ENCODE results near the gene ARMC12. TPM values are rescaled to one million over a fixed set of nuclear protein-coding genes. Genes with fewer than 3 reads are reported as not detected.

Gene ARMC12
- total and polyA plus RNA-seq, 2 of the 13 experiments (the other 11 are each of a cell fraction or from before 2014, with no cell fraction given) = 1.3 TPM; not detected in 1

DNA sequence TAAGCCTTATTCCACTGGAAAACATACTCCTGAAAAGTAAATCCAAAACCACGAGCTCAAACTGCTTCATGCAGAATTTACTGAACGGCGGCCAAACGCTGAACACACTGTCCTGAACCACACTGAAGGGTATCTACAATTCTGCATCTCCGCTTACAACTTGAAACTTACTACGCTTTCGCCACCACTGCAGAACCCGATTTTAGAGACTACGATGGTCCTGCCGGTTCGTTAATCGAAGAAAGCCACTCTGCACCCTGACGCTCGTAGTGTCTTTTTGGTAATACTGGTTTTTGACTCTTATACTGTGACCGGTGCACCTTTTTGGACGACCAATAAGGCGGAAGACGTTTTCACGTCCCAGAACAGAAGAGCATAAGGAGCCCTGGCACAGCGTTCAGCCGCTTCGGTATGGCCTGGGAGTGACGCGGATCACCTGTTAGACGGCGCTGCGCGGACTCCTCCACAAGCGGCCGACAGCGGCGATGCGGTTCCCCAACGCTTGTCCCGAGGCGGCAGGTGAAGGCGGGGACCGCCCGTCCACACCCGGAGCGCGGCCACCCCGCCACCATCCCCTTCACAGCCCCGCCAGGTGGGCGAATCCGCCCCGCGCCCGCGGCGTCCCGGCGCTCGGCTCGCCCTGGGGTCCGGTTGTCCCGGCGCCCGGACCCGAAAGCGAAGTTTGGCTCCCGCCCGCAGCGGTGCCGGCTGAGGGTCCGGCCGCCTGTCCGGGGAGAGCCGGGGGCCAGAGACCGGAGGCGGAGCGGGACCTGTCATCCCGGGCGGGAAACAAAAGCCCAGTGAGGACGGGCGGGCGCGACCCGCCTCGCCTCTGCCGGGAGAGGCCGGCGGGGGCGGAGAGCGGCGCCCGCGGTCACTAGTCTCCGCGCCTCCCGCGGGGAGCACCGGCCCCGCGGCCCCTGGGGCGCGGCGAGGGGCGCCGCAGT lies 48.9 kb upstream of the ARMC12 start (continued):
- TF ChIP-seq, protein P1, sequence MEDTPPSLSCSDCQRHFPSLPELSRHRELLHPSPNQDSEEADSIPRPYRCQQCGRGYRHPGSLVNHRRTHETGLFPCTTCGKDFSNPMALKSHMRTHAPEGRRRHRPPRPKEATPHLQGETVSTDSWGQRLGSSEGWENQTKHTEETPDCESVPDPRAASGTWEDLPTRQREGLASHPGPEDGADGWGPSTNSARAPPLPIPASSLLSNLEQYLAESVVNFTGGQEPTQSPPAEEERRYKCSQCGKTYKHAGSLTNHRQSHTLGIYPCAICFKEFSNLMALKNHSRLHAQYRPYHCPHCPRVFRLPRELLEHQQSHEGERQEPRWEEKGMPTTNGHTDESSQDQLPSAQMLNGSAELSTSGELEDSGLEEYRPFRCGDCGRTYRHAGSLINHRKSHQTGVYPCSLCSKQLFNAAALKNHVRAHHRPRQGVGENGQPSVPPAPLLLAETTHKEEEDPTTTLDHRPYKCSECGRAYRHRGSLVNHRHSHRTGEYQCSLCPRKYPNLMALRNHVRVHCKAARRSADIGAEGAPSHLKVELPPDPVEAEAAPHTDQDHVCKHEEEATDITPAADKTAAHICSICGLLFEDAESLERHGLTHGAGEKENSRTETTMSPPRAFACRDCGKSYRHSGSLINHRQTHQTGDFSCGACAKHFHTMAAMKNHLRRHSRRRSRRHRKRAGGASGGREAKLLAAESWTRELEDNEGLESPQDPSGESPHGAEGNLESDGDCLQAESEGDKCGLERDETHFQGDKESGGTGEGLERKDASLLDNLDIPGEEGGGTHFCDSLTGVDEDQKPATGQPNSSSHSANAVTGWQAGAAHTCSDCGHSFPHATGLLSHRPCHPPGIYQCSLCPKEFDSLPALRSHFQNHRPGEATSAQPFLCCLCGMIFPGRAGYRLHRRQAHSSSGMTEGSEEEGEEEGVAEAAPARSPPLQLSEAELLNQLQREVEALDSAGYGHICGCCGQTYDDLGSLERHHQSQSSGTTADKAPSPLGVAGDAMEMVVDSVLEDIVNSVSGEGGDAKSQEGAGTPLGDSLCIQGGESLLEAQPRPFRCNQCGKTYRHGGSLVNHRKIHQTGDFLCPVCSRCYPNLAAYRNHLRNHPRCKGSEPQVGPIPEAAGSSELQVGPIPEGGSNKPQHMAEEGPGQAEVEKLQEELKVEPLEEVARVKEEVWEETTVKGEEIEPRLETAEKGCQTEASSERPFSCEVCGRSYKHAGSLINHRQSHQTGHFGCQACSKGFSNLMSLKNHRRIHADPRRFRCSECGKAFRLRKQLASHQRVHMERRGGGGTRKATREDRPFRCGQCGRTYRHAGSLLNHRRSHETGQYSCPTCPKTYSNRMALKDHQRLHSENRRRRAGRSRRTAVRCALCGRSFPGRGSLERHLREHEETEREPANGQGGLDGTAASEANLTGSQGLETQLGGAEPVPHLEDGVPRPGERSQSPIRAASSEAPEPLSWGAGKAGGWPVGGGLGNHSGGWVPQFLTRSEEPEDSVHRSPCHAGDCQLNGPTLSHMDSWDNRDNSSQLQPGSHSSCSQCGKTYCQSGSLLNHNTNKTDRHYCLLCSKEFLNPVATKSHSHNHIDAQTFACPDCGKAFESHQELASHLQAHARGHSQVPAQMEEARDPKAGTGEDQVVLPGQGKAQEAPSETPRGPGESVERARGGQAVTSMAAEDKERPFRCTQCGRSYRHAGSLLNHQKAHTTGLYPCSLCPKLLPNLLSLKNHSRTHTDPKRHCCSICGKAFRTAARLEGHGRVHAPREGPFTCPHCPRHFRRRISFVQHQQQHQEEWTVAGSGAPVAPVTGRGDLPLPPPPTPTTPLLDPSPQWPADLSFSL (CRISPR knock-in tag; IDR thresholded peaks at IDR 0.05) = no peak
- TF ChIP-seq, protein P2, sequence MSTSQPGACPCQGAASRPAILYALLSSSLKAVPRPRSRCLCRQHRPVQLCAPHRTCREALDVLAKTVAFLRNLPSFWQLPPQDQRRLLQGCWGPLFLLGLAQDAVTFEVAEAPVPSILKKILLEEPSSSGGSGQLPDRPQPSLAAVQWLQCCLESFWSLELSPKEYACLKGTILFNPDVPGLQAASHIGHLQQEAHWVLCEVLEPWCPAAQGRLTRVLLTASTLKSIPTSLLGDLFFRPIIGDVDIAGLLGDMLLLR (CRISPR knock-in tag; IDR thresholded peaks at IDR 0.05) = peak; percentile 63; the same call in 1 of the 2 replicates
- TF ChIP-seq, protein P3, sequence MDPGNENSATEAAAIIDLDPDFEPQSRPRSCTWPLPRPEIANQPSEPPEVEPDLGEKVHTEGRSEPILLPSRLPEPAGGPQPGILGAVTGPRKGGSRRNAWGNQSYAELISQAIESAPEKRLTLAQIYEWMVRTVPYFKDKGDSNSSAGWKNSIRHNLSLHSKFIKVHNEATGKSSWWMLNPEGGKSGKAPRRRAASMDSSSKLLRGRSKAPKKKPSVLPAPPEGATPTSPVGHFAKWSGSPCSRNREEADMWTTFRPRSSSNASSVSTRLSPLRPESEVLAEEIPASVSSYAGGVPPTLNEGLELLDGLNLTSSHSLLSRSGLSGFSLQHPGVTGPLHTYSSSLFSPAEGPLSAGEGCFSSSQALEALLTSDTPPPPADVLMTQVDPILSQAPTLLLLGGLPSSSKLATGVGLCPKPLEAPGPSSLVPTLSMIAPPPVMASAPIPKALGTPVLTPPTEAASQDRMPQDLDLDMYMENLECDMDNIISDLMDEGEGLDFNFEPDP (CRISPR knock-in tag; conservative IDR thresholded peaks at IDR 0.05) = 0 out of 2 replicates have a peak, but pooled peaks have one; percentile 76
- TF ChIP-seq KDM6A (CRISPR knock-in tag; IDR thresholded peaks at IDR 0.05; ENCODE audit: low read depth) (no peak), ZBTB14 (CRISPR knock-in tag; IDR thresholded peaks at IDR 0.05) (0 out of 2 replicates have a peak, but pooled peaks have one; percentile 34), FOXA3 (CRISPR knock-in tag; IDR thresholded peaks at IDR 0.05) (no peak), CERS6 (CRISPR knock-in tag; IDR thresholded peaks at IDR 0.05) (no peak), MTA3 (CRISPR knock-in tag; IDR thresholded peaks at IDR 0.05) (no peak), CREBL2 (CRISPR knock-in tag; IDR thresholded peaks at IDR 0.05; ENCODE audit: borderline replicate concordance) (no peak), KDM5A (IDR thresholded peaks at IDR 0.05; ENCODE audit: borderline replicate concordance, low read length) (peak; percentile 61; the same call in 1 of the 2 replicates)
- TF ChIP-seq, protein P4, sequence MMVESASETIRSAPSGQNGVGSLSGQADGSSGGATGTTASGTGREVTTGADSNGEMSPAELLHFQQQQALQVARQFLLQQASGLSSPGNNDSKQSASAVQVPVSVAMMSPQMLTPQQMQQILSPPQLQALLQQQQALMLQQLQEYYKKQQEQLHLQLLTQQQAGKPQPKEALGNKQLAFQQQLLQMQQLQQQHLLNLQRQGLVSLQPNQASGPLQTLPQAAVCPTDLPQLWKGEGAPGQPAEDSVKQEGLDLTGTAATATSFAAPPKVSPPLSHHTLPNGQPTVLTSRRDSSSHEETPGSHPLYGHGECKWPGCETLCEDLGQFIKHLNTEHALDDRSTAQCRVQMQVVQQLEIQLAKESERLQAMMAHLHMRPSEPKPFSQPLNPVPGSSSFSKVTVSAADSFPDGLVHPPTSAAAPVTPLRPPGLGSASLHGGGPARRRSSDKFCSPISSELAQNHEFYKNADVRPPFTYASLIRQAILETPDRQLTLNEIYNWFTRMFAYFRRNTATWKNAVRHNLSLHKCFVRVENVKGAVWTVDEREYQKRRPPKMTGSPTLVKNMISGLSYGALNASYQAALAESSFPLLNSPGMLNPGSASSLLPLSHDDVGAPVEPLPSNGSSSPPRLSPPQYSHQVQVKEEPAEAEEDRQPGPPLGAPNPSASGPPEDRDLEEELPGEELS (CRISPR knock-in tag; IDR thresholded peaks at IDR 0.05) = 0 out of 2 replicates have a peak, but pooled peaks have one; percentile 15
- TF ChIP-seq, protein P5, sequence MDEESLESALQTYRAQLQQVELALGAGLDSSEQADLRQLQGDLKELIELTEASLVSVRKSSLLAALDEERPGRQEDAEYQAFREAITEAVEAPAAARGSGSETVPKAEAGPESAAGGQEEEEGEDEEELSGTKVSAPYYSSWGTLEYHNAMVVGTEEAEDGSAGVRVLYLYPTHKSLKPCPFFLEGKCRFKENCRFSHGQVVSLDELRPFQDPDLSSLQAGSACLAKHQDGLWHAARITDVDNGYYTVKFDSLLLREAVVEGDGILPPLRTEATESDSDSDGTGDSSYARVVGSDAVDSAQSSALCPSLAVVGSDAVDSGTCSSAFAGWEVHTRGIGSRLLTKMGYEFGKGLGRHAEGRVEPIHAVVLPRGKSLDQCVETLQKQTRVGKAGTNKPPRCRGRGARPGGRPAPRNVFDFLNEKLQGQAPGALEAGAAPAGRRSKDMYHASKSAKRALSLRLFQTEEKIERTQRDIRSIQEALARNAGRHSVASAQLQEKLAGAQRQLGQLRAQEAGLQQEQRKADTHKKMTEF (CRISPR knock-in tag; IDR thresholded peaks at IDR 0.05) = no peak

Measured in HepG2 (cell line).